T-helper 2 cell treated with Interferon-gamma antibody and Interleukin-4, amounts not matched to agents 5 μg/mL and 100 μg/mL, for 36 hours (primary cell): ENCODE measurements around the gene MAPK7.
A peak's percentile ranks its signal among the peaks of the same experiment; 100 is the strongest.

ENCODE experiments used
- DNase-seq: peaks from one replicate; pipeline ENCODE4 v3.0.0; 2021; ENCODE audit warnings: low spot score
- H3K27ac Mint-ChIP-seq: one replicate; pipeline ENCODE4 v1.8.0; 2021; ENCODE audit warnings: mild to moderate bottlenecking, mixed read lengths
- H3K27me3 Mint-ChIP-seq: one replicate; pipeline ENCODE4 v1.8.0; 2021; ENCODE audit warnings: low read depth, mixed read lengths
- H3K36me3 Mint-ChIP-seq: one replicate; pipeline ENCODE4 v1.8.0; 2021; ENCODE audit warnings: low read depth, mixed read lengths
- H3K4me1 Mint-ChIP-seq: one replicate; pipeline ENCODE4 v1.8.0; 2021; ENCODE audit warnings: low read depth, mixed read lengths
- H3K4me3 Mint-ChIP-seq: one replicate; pipeline ENCODE4 v1.8.0; 2022; ENCODE audit warnings: mild to moderate bottlenecking, moderate library complexity, mixed read lengths
- H3K9me3 Mint-ChIP-seq: one replicate; pipeline ENCODE4 v1.8.0; 2021; ENCODE audit warnings: mixed read lengths

MAPK7 gene

DNA sequence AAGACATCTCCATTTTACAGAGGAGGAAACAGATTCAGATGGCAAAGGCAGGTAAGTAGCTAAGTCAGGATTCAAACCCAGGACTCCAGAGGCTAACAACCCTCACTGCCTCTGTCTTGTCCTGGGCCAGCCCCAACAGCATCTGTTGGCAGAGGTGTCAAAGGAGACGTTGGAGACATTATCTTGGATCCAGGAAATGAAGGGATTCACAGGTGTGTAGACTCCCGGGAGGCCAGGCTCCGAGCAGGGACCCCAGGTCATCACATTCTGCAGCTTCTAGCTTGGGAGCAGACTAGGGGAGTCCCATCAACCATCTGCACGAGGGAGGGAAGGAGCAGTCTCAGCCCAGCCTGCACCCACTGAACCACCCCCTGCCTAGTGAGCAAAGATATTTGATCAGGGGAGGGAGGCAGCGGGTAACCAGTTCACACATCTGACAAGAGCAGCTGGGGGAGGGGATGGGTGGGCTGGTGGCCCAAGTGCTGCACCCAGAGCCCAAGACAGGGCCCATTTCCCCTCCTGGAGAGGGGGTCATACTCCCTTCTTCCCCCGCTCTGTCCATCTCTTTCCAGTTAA is 14.8 kb upstream of the MAPK7 start:
- no peak for DNase-seq
- H3K27me3 Mint-ChIP-seq, result peaks cover 10% of the 10 kb centered on the region
- H3K27ac Mint-ChIP-seq, result no peak overlapping the region
- H3K9me3 Mint-ChIP-seq, result no peaks in the 10 kb centered on the region
- no peaks in the 10 kb centered on the region for H3K36me3 Mint-ChIP-seq
- peak overlapping the region; percentile 91 for H3K4me3 Mint-ChIP-seq
- peaks cover 13% of the 10 kb centered on the region for H3K4me1 Mint-ChIP-seq

DNA sequence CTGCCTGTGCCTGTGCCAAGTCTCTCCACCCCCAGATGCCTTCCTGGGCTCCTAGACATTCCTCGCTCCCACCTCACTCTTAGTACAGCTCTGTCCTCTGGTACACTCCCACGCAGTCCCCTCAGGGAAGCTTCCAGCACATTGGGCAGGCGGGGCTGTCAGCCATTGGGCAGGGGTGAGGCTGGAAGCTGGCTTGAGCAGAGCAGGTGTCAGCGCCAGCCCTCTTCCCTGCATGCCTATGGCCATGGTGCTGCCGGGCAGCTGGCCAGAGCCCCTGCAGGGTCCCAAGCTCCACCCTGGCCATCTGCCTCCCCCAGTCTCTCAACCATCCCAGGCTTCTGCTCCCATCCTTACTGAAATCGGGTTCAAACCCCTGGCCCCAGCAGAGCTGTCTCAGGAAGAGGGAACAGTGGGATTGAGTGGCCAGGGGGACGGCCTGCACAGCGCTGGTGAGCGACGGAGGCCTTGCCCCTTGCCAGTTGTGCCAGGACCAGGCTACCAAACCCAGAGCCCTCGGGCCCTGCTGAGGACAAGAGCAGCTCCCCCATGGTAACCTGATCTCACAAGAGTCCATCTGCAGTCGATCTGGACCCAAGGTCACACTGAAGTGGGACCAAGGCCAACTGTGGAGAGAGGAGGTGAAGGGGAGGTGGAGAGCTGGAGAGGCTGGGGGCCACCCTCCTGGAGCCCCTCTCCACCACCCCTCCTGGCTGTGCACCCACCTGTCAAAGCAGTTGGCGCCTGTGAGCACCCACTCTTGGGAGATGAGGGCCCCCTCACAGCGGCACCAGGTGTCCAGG is 13.4 kb upstream of the MAPK7 start:
- no peaks in the 10 kb centered on the region for H3K36me3 Mint-ChIP-seq
- H3K4me3 Mint-ChIP-seq, result no peak overlapping the region

DNA sequence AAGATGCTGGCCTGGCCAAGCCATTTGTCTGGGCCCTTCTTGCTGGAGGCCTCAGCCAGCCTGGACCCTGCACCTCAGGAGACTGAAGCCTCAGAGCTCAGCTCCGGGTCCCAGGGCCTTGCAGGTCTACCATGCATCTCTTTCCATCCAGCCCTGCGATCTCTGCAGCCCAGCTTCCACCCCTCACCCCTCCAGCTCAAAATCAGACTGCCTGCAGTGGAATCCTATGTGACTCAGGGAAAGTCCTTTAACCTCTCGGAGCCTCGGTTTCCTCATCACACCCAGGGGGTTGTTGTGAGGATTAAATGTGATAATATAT is 12.8 kb upstream of the MAPK7 start:
- H3K9me3 Mint-ChIP-seq, result no peaks in the 10 kb centered on the region
- H3K4me3 Mint-ChIP-seq, result no peak overlapping the region
- peaks cover 2% of the 10 kb centered on the region for H3K36me3 Mint-ChIP-seq
- H3K27ac Mint-ChIP-seq, result no peak overlapping the region
- no peak for DNase-seq
- peaks cover 31% of the 10 kb centered on the region for H3K4me1 Mint-ChIP-seq
- peaks cover 6% of the 10 kb centered on the region for H3K27me3 Mint-ChIP-seq

More for the DNA sequence above, 13.4 kb upstream of the MAPK7 start:
- no peak for DNase-seq
- Mint-ChIP-seq H3K27me3 (peaks cover 7% of the 10 kb centered on the region), H3K4me1 (peaks cover 26% of the 10 kb centered on the region), H3K27ac (no peak overlapping the region), H3K9me3 (no peaks in the 10 kb centered on the region)

DNA sequence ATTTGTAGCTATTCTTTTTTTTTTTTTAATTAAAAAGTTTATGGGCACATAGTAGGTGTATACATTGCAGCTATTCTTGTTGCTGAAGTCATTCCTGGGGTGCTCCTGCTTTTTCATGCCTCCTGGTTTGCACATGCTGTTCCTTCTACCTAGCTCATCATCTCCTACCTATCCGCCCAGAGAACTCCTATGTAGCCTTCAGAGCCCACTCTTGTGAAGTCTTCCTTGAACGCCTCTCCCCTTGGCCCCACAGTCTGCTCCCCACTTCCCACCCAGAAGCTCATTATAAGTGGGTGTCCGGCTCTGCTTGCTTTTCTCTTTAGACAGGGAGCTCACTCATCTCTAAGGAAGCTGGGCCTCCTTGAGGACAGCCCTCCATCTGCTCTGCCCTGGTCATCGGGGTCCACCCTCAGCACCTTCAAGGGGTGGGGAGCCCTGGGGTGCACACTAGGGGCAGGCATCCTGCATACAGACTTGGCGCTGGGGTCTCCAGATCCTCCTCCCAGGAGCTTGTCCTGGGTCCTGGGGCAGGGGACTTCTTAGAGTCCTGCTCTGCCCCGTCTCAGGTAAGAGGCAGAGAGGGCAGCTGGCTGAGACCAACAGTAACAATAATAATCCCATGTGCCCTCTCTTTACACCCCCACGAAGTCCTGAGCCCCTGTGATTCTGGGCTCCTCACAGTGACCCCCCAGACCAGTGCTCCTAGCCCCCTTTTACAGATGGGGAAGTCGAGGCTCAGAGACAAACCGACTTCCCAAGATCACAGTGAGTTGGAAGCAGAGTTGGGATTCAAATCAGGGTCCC is 12.3 kb upstream of the MAPK7 start:
- DNase-seq, result no peak
- Mint-ChIP-seq H3K27ac (no peak overlapping the region), H3K4me1 (peaks cover 35% of the 10 kb centered on the region)

DNA sequence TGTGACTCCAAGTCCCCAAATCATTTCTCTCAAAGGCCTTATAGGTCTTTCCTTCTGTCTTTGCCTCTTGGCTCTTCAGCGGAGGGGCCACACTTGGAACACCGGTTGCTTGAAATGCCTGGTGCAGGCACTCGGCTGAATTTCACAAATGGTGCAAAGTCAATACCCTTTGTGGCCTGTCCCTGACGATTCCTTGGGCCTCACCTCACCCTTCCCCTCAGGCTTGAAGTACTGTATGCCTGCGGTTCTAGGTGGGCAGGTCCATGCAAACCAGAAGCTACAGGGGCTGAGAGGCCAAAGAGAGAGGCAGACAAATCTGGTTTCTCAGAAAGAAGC is 11.7 kb upstream of the MAPK7 start:
- DNase-seq, result no peak
- Mint-ChIP-seq H3K9me3 (no peaks in the 10 kb centered on the region), H3K27ac (no peak overlapping the region), H3K27me3 (peaks cover 3% of the 10 kb centered on the region), H3K4me3 (no peak overlapping the region), H3K36me3 (peaks cover 2% of the 10 kb centered on the region), H3K4me1 (peaks cover 38% of the 10 kb centered on the region)

More for the DNA sequence above, 12.3 kb upstream of the MAPK7 start:
- H3K27me3 Mint-ChIP-seq, result peaks cover 3% of the 10 kb centered on the region
- peaks cover 2% of the 10 kb centered on the region for H3K36me3 Mint-ChIP-seq
- no peak overlapping the region for H3K4me3 Mint-ChIP-seq
- no peaks in the 10 kb centered on the region for H3K9me3 Mint-ChIP-seq

DNA sequence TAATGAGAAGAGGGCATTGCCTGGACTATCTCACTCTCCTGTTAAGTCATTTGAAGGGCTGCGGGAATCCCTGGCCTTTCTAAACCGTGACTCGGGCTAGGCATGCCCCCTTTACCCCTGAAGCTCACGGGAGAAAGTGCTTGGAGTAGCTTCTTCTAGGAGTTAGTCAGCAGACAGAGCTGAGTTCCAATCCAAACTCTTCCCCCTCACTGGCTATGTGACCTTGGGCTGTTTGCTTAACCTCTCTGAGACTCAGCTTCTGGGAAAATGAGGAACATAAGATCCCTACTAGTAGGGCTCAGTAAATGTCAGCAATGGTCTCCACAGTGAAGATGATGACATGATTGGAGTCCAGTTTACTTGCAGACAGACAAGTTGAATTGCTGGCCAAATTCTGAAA is 10.1 kb upstream of the MAPK7 start:
- DNase-seq, result no peak
- Mint-ChIP-seq H3K27me3 (peaks cover 3% of the 10 kb centered on the region), H3K27ac (peak overlapping the region; percentile 12), H3K36me3 (peaks cover 2% of the 10 kb centered on the region), H3K4me1 (peaks cover 47% of the 10 kb centered on the region), H3K9me3 (no peaks in the 10 kb centered on the region), H3K4me3 (no peak overlapping the region)

DNA sequence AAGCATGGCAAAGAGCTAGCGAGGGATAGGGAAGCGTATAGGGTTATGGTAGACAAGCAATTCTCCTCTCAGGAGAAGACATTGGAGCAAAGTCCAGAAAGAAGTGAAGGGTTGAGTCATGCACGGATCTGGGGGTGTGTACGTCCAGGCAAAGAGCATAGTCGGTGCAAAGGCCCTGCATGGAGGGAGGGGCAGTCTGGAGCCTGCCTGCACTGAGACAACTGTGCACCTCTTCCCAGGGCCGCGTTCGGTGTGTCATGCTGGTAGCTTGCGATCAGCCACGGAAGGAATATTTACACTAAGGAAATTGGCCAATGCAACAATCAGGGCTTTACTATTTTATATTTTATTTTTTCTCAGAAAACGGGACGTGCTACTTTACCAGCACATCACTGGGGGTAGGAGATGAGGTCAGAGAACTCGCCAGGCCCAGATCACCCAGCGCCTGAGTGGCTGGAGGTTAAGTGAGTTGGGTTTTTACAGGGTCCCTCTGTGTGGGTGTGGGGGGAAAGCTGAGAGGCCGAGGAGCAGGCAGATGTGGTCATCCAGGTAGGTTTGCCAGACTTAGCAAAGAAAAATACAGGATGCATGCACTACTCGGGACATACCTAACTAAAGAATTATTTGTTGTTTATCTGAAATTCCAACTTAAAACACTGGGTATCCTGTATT is 9.1 kb upstream of the MAPK7 start:
- Mint-ChIP-seq H3K4me3 (peak overlapping the region; percentile 87), H3K4me1 (peaks cover 48% of the 10 kb centered on the region)

DNA sequence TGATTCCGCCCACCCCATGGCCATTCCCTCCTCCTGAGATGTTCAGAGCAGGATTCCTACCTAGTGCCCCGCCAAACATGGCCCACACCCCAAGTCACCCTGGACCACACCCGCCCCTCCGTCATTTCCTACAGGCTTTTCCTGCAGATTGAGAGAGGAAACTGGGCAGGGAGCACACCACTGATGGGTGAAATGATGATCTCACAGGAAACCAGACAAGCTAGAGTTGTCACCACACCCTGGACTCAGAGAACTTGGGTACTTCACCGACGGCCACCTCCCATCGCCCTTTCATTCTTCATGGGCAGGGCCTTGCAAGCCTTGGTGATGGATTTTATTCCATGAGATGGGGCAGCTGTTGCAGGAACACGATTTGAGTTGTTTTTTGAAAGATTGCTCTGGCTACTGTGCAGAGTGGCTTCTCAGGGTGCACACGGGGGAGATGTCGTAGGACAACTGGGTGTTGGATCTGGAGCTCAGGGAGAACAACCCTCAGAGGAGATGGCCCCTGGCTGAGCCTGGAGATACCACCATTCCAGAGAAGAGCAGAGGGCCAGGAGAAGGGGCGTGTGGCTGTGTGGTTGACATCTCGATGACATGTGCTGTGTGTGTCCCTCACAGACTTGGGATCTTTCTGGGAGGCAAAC is 8.3 kb upstream of the MAPK7 start:
- no peak for DNase-seq
- Mint-ChIP-seq H3K27me3 (no peaks in the 10 kb centered on the region), H3K4me3 (peak overlapping the region; percentile 87), H3K9me3 (no peaks in the 10 kb centered on the region), H3K27ac (peak overlapping the region; percentile 92), H3K4me1 (peaks cover 51% of the 10 kb centered on the region), H3K36me3 (peaks cover 7% of the 10 kb centered on the region)

More for the DNA sequence above, 9.1 kb upstream of the MAPK7 start:
- Mint-ChIP-seq H3K27ac (peak overlapping the region; percentile 92), H3K36me3 (peaks cover 3% of the 10 kb centered on the region), H3K9me3 (no peaks in the 10 kb centered on the region), H3K27me3 (no peaks in the 10 kb centered on the region)
- DNase-seq, result no peak

DNA sequence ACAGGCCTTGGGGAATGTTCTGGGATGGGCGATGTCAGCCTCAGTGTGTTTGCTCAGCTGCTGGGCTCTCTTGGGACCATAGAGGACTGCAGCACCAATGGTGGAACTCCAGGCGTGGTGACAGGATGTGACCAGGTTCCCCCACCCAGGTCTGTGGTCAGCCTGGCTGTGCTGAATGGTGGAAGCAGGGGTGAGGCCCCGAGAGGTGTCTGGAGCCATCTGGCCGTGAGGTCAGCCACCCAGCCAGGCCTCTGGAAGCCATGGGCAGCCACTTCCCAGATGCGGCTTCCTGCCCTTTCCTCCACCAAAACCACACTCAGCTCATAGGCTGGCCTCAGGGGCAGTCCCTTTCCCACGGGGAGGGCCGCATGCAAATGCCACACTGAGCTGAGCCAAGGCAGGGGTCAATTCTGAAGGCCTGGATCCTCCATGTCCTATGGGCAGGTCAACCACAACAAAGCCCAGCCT is 7.8 kb upstream of the MAPK7 start:
- Mint-ChIP-seq H3K4me1 (peaks cover 52% of the 10 kb centered on the region), H3K36me3 (peaks cover 7% of the 10 kb centered on the region), H3K27me3 (no peaks in the 10 kb centered on the region), H3K4me3 (peak overlapping the region; percentile 87), H3K27ac (peak overlapping the region; percentile 92), H3K9me3 (no peaks in the 10 kb centered on the region)
- DNase-seq, result no peak

DNA sequence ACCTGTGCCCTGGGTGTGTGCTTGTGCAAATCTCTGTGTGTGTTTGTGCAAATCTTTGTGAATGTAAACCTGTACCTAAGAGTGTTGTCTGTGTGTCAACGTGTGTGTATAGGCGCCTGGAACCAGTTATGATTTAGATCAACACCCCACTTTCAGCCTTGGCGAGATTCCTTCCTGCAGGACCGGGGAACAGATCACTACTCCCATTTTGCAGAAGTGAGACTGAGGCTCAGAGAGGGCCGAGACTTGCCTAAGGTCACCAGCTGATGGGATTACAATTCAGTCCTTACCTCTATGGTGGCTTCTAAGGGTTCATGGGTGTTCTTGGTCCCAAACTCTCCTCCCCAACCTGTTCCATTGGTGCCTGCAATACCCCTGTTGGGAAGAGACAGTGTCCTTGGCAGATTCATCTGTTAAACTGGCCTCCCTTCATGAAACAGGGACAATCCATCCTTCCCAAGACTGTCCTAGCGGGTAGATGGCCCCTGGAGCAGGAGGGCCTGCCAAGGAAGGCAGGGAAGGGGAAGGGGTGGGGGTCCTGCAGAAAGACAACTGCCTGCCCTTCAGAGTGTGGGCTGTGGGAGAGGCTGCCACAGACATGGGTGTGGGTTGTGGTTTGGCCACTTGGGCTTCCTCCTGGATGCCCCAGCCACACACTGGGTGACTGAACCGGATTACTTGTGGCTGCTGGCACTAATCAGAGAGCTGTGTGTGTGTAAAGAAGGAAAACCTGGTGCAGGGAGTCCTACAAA is 6.9 kb upstream of the MAPK7 start:
- H3K27ac Mint-ChIP-seq, result peak overlapping the region; percentile 92
- H3K4me1 Mint-ChIP-seq, result peaks cover 58% of the 10 kb centered on the region
- H3K36me3 Mint-ChIP-seq, result peaks cover 7% of the 10 kb centered on the region
- no peaks in the 10 kb centered on the region for H3K27me3 Mint-ChIP-seq
- peak overlapping the region; percentile 87 for H3K4me3 Mint-ChIP-seq
- DNase-seq, result no peak
- H3K9me3 Mint-ChIP-seq, result no peaks in the 10 kb centered on the region

DNA sequence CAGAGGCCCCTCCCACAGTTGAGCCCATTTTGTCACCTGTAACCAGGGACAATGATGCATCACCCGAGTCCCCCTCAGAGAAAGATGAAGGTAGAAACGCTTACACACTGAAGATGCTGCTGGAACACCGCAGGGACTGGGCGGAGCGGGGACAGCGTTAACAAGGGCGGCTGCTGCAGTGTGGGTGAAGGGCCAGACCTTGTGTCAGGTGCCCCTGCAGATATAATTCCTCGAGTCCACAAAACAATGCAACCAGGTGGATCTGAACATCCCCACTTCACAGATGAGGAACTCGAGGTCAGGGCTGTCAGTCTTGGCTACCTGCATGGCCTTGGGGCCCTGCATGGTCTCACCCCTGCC is 6.3 kb upstream of the MAPK7 start:
- Mint-ChIP-seq H3K27me3 (no peaks in the 10 kb centered on the region), H3K27ac (peak overlapping the region; percentile 63), H3K36me3 (peaks cover 7% of the 10 kb centered on the region), H3K9me3 (no peaks in the 10 kb centered on the region), H3K4me1 (peaks cover 59% of the 10 kb centered on the region), H3K4me3 (peak overlapping the region; percentile 48)
- no peak for DNase-seq

DNA sequence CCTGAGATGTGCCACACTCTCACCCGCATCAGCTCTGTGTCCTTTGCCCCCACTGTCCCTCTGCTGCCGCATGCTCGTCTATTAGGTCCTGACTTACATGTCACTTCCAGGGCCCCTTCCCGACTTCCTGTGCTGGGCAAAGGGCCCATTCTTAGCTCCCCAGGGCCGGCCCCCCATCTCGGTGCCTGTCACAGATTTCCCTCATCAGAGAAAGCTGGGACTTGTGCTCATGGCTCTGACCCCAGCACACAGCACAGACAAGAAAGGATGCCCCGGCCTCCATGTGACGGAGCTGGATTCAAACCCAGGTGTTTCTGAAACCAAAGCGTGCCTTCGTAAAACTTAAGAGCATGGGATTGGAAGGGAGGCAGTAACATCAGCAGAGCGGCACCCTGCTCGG is 5.9 kb upstream of the MAPK7 start:
- Mint-ChIP-seq H3K36me3 (peaks cover 7% of the 10 kb centered on the region), H3K4me3 (peak overlapping the region; percentile 48), H3K27me3 (no peaks in the 10 kb centered on the region), H3K9me3 (no peaks in the 10 kb centered on the region), H3K4me1 (peaks cover 59% of the 10 kb centered on the region), H3K27ac (peak overlapping the region; percentile 23)
- DNase-seq, result no peak
